ENCODE data around the gene MYH15.

DNA sequence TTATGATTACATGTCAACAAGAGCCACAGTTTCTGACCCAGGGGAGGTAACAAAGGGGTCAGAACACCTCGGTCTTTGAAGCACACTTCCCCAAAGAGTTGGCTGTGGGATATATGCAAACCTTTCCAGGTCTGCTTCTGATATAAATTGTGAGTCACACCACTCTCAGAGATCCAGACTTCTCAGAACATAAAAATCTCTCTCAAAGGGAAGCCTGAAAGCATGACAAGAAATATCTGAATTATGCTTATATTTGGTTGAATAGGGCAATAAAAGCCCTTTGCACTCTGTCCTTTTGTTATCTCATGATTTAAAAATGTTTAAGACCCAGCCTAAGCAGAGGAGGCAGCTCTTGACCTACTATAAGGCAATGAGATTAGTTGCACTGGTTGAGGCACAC, 56.8 kb downstream of the MYH15 start:
- TF ChIP-seq, protein P1, sequence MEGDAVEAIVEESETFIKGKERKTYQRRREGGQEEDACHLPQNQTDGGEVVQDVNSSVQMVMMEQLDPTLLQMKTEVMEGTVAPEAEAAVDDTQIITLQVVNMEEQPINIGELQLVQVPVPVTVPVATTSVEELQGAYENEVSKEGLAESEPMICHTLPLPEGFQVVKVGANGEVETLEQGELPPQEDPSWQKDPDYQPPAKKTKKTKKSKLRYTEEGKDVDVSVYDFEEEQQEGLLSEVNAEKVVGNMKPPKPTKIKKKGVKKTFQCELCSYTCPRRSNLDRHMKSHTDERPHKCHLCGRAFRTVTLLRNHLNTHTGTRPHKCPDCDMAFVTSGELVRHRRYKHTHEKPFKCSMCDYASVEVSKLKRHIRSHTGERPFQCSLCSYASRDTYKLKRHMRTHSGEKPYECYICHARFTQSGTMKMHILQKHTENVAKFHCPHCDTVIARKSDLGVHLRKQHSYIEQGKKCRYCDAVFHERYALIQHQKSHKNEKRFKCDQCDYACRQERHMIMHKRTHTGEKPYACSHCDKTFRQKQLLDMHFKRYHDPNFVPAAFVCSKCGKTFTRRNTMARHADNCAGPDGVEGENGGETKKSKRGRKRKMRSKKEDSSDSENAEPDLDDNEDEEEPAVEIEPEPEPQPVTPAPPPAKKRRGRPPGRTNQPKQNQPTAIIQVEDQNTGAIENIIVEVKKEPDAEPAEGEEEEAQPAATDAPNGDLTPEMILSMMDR (IDR thresholded peaks at IDR 0.05; ENCODE audit: low read depth, low read length, missing input control), result no peak
- TF ChIP-seq EGR1 (IDR thresholded peaks at IDR 0.05; ENCODE audit: low read depth in 2 of 2) (no peak), FOXA2 (IDR thresholded peaks at IDR 0.05) (no peak), TAF1 (conservative IDR thresholded peaks at IDR 0.05) (no peak)
- TF ChIP-seq, protein P2, sequence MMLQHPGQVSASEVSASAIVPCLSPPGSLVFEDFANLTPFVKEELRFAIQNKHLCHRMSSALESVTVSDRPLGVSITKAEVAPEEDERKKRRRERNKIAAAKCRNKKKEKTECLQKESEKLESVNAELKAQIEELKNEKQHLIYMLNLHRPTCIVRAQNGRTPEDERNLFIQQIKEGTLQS (IDR thresholded peaks at IDR 0.05), result no peak

Measured in liver (tissue), 3 donors.